HG02938 (cell line): Measurements from ENCODE around the gene HOXA3.

Experiments used
- ATAC-seq: cut with Tn5 transposase; IDR thresholded peaks from one replicate; pipeline ENCODE4 v1.9.1; 2021; ENCODE audit warnings: mild to moderate bottlenecking, moderate library complexity; ENCODE audit not compliant: unreplicated experiment

The HOXA3 gene

DNA sequence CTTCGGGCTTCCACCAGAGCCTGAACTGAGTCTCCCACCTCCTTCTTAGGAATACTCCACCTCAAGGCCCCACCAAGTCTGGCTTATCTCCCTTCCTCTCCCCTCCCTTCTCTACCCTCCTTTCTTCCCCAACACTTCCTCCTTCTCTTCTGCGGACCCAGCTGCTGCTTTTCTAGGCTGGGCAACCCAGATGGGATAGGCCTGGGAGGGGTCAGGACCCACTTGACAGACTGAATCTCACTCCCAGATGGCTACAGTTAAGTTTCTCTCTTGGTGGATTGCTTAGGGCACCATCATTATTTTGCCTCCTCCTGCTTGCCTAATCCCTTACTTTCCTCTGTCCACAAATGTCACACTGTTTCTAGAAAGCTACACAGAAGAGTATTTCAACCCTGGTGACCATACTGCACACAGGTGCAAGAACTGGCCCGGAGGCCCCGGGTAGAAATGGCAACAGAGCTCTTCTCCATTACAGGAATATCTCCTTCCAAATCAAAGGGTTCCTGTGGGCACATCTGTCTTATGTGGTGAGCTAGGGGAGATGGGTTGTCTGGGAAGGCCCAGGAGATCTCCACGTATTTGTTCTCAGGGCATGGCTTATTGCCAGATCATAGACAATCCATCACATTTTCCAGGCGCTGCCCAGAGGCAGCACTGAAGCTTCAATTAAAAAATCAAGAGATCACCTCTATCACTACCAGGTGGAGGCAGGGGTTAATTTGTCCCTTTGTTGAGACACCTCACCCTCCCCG is 37.8 kb upstream of the HOXA3 start:
- no peak for ATAC-seq

- no peak for ATAC-seq
Measured at GRCh38 chr7:27189295-27189996, 37.1 kb upstream of the HOXA3 start.

- no peak for ATAC-seq
Measured at GRCh38 chr7:27188386-27189294, 36.3 kb upstream of the HOXA3 start.

DNA sequence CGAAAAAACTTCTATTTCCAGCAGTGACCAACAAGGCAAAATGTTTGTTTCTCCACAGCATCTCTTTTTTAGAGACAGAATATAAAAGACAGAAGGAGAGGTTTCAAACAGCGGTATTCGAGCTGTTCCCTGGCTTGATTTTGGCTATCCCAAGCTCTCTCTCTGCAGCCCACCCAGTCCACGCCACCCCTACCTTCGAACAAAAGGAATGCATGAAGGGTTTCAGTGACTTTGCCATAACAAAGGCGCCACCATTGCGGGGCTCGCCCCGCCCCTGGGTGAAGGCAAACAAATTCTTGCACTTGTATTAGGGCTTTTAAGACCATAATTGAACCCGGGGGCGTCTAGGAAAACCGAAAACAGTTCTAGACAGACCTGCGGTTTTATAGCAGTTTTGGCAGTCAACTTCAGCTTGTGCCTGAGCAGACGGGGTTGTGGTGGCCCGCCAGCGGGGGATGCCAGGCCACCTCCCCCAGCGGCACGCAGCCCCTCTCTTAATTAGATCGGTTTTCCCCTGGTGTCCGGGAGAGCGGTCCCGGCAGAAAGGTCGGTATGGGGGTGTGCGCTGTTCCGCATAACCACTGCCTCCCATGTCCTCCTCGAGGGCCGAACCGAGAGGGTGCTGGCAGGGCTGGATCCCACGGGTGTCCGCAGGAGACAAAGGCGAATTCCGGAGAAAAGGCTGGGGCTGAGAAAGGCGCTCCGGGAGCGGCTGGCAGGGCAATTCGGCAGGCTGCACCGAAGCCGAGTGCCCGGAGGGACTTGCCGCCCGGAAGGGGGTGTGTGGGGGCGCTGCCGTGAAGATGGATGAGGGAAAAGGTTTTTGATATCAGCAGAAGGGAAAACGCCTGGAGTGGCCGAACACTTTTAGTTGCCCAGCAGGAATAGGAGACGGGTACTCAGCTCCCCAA is 35.3 kb upstream of the HOXA3 start:
- ATAC-seq, result no peak

- no peak for ATAC-seq
Measured at GRCh38 chr7:27186668-27187474, 34.5 kb upstream of the HOXA3 start.

GRCh38 chr7:27185854-27186667 is 33.7 kb upstream of the HOXA3 start:
- no peak for ATAC-seq

DNA sequence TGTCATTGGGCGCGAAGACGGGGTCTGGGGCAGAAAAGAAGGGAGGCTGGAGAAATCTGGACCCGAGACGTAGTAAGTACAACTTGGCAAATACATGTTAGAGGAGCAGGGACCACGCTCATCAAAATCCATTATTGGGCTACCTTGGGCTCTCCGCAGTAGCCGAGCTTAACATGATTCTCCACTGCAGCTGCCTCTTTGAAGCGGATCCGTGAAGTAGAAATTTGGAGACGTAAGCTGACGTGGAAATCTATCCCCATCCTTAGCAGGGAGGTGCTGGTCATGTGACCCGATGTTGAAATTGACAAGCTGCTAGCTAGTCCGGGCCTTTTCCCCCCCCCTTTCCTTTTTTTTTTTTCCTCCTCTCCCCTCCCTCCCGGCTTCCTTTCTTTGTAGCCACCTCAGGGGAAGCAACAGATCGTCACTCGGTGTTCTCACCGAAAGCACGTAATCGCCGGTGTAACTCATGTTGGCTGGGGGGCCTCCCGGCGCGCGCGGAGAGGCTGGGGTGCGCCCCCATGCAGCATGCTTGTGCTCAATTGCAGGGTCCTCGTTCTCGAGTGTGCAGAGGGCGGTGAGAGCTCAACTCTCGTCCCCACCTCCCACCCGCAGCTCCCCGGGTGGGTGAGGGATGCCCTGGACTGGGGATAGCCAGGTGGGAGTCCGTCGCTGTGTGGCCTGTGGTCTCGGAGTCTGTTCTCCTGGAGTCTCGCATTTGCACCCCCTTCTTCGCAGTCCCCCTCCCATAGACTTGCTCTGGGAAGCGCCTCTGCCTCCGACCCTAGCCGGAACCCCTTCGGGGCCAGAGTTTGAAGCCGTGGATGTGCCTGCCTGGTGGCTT is 32.9 kb upstream of the HOXA3 start, which contains the start of gene HOXA11:
Gene HOXA11 (minus strand): TSS at position 220 of the 841 bp plus-strand sequence. CDS start 88 bp downstream, at position 132.
- no peak for ATAC-seq

DNA sequence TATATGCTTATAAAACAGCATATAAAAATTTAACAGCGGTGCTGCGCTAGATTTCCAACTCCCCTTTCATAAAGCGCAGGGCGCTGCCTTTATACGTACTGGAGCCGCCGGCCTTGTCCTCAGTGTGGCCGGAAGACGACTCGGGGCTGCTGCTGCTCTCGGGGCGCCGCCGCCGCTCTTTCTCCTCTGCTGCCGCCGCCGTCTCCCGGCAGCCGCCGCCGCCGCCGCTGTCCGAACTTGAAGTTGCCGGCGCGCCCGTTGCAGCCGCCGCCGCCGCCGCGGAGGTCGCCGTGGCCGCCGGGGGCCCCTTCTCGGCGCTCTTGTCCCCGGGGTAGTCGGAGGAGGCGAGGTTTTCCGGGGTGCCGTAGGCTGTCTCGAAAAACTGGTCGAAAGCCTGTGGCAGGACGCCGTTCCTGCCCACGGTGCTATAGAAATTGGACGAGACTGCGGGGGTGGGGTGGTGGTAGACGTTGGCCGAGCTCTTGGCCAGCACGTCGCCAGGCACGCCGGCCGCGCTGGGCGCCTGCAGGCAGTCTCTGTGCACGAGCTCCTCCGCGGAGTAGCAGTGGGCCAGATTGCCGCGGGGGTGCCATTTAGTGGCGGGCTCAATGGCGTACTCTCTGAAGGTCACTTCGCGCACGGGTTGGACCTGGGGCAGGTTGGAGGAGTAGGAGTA is 32.1 kb upstream of the HOXA3 start:
- ATAC-seq, result no peak

DNA sequence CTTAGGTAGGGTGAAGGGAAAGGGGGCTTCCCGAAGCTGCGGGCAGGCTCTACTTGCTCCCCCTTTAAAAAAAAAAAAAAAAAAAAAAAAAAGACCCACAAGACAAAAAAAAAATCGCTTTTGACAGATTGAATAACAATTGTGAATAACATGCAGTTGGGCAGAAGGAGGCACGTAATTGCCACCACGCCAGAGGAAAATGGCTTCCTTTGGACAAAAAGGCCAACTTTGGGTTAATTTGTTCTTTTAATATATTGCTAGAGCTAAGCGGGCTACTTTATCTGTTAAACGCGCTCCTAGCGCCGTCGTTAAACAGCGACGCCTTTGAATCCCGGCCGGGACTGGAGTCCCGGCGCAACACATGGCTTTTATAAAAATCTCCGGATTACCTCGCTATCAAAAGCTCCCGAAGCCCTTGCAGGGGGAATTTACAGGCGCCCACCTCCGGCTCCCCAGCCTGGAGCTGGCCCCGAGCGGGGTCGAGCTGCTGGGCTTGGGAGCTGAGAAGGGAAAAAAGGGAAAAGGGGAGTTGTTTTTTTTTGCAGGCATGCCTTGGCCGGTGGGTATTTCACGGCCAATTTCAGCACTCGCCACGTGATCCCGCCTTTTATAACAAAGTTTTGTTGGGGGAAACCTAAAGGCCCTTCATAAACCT is 31.4 kb upstream of the HOXA3 start:
- ATAC-seq, result no peak

DNA sequence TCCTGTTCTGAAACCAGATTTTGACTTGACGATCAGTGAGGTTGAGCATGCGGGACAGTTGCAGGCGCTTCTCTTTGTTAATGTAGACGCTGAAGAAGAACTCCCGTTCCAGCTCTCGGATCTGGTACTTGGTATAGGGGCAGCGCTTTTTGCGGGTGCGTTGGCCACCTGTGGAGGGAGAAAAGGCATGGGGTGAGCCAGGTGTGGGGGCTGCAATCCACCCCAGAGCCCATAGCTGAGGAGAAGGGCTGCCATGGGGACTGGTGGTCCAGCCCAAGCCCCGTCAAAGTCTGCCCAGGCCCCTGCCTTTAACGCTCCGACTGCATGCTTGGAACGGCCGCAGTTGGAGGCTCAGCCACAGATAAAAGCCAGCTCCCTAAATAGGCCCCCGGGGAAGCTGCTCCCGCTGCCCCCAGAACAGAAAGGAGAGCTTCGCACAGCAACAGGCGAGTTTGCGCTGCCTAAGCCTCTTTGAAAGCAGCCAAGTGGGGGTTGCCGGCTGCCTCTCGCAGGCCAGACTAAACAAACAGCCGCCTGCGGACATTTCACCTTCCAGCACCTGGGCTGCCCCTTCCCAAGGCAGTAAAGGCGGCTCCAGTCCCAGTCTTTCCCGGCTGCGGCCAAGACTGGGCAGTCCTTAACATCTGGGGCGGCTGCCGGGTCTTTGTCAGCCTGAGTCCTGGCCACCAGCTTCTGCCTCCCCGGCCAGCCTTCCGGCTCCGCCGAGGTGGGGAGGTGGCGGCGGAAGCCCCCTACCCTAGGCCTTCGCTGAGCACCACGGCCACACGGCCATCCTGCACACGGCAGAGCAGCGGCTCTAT is 30.7 kb upstream of the HOXA3 start:
- no peak for ATAC-seq

GRCh38 chr7:27182285-27182841 is 30.0 kb upstream of the HOXA3 start:
- ATAC-seq, result no peak

DNA sequence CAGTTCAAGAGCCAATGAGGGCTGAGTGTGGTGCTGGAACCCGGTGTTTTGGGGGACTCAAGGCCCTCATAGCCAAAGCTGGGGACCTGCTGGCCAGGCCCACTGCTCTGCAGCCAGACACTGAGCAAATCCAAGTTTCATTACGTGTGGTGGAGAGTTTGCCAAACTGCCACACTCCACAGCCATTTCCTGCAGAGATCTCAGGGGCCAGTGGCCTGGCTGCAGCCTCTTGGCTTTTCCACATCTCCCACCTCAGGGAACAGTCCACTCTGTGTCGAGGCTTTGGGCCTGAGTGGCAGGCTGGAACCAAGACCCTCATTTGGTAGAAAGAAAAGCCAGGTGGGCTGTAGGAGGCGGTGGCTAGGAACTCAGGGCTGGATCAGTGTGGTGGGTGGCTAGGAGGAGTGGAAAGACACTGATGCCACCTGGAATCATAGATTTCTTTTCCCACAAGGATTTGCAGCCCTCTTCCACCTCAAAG is 29.5 kb upstream of the HOXA3 start:
- no peak for ATAC-seq

DNA sequence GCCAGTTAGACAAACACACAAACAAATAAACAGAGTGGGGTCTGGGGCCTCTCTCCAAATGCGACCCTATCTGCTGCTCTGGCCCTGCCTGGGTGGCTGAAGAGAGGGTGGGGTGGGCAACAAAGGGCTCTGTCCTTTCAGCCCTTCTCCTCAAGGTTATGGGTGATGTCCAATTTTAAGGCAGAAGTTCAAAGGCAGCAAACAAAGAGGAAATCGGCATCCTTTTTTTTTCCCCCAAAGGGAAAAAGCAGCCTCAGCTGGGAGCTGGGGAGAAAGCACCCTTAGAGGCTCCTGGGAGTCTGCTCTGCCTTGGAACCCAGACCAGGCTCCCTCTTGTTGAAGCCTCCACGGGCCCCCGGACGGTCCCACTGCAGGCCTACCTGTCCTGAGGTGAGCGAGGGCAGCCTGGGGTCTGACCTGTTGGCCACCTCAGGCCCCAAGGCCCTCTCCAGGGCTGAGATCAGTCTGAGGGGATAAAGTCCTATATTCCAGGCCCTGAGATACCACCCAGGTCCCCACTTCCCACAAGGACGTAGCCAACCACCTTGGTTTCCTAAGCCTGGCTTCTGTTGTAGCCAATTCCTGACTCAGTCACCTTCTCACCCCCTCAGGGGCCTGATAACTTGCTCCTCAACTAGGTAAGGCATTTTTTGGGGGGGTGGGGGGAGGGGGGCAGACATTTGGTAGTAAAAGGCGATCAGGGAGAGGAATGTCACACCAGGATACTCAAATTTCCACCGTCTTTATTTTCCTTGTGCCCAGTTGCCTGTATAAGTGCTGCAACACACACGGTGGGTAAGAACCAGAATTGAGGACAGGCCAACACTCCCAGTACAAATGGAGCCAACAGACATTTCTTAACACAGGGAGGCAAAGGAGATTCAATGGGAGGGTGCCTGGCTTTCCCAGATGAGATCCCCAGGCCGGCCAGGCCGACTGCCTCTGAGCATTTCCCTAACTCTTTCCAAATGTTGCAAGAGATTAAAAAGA is 28.3 kb upstream of the HOXA3 start:
- ATAC-seq, result no peak
